Activated CD4-positive, alpha-beta T cell treated with anti-CD3 and anti-CD28 coated beads for 1 hour (primary cell): ENCODE data around the gene EMILIN3.

ENCODE experiments used
- DNase-seq: peaks from one replicate; pipeline ENCODE4 v3.0.0-alpha.2; 2020

The EMILIN3 gene

DNA sequence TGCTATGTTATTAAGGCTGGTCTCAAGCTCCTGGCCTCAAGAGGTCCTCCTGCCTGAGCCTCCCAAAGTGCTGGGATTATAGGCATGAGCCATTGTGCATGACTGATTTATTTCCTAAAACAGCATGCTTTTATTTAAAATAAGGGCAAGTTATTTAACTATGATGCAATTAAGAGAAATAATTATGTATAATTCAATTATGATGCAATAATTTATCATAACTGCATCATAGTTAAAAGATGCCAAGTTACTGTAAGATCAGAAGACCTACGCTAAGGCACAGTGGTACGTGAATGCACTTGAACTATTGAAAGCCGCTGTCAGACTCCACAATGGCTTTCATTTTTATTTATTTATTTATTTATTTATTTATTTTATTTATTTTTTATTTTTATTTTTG is 24.3 kb upstream of the EMILIN3 start:
- no peak for DNase-seq

DNA sequence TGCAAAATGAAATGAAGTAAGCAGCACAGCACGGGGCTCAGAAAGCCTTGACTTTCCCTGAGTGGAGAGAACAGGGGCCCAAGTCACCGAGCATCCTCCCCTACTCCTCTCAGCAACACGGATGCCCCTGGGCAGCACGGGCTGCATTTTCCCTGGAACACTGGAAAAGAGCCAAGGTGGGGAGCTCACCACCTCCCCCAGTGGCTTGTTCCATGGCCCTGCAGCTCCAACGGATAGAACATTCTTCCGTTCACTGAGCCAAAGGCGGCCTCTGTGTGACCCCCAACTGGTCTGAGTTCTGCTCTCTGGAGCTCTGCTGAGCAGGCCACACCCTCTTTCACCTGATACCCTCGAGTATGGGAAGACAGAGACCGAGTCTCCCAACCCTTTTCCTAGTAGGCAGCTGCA is 20.8 kb upstream of the EMILIN3 start:
- DNase-seq, result no peak

DNA sequence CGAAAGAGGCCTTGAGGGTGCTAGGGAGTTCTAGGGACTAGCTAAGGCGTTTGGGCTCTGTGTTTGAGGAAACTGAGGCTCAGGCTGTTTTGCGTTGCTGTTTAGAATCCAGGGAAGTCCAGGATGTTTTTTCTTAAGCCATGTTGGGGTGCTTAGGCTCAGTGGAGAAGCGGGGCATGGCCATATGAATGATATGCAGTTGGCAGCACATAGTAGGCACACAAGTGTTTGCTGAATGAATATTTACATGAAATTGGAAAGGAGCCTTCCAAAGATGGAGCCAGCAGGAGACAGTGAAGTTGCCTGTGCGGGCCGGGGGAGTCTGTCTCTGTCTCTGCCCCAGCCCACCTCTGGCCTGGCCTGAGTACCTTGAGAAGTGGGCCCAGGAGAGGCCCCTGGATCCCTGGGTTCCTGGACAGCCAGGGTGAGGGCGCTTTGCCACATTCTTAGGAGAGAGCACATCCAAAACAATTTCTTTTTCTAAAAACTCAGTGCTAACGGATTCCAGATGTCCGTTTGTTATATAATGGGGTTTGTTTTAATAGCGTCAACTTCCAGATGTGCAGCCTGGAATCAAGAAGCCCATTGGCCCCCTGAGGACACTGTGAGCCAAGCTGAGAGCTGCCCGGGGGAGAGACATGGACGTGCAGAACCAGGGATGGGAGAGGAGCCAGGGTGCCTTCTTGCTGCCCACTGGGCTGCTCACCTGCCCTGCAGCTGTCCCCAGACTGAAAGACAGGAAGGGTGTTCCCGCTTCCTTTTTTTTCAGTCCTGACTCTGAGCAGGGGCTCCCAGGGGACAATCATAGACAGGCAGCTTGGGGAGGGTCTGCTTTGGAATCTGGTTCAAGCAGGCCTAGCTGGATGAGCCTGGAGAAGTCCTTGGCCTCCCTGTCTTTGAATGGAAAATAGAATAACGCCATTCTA is 20.1 kb upstream of the EMILIN3 start:
- DNase-seq, result no peak

DNA sequence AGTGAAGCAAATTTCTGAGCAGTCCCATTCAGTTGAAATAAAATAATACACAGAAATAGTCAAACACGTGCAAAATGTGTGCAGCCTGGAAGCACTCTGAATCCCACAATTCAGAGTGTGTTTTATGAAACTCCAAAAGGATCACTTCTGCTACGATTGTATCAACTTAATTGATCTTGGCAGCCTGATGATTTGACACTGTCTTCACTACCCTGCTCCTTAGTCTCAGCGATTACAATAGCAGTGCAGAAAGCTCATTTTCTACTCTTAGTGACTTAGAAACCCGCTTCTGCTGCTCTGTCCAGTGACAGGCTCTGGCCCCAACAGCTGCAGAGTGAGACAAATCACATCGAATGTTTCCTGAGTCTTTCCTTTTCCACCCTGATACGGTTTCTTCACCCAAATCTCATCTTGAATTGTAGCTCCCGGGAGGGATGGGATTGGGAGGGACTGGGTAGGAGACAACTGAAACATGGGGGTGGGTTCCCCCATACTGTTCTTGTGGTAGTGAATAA is 16.2 kb upstream of the EMILIN3 start:
- no peak for DNase-seq

DNA sequence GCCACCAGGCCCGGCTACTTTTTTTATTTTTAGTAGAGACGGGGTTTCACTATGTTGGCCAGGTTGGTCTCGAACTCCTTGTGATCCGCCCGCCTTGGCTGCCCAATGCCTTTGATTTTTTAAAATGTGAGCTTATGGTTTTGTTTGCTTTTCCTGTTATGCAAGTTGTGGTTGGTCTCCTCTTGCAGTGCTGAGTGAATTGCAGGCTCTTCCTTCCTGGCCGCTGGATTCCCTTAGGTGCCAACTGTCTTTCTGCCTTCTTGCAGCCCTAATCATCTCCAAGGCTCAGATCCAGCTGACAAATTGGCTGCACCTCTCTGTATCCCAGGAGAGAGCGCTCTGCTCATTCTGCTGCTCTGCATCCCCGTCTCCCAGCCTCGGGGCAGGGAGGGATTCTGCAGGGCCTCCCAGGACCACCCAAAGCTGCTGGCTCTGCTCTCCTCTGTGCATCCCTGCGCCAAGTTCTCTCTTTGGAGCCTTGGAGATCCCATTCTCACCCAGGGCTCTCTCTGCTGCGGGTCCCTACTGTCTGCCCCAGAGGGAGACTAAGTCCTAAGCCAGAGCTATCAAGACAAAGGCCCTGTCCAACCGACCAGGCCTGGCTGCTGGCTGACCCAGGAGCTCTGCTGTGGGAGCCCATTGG is 14.1 kb upstream of the EMILIN3 start:
- DNase-seq, result no peak

DNA sequence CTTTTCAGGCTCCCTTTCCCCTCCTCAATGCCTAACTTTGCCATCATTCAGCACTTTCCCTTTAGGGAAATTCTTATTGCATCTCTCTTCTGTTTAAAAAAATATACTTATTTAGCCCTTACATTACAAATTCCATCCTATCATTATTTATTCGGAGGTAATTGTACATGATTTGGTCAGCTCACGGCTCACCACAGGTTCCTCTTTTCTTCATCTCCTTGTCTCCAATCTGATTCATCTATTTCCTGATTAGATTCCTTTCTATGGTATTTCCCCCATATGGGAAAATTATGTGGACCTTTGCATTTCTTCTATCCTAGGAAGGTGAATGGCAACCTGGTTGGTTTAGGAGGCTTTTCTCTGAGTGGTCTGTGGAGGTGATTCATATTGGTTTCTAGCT is 12.9 kb upstream of the EMILIN3 start:
- DNase-seq, result no peak

DNA sequence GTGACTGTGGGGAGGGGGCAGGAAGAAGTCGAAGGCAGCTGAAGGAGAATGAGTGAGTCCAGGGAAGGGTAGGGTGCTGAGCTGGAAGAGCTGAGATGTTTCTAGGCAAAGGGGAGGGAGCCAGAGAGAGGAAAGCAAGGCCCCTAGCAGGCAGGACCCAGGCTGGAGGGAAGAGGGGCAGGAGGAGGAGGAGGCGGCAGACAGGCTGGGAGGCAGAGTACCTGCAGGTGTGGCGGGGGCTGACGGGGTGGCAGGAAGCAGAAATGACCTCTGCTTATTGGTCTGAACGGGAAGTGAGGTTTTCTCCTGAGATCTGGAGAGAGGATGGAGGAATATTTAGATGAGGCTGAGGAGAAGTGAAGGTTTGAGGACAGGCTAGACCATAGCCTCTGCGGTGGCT is 10.7 kb upstream of the EMILIN3 start:
- DNase-seq, result no peak

DNA sequence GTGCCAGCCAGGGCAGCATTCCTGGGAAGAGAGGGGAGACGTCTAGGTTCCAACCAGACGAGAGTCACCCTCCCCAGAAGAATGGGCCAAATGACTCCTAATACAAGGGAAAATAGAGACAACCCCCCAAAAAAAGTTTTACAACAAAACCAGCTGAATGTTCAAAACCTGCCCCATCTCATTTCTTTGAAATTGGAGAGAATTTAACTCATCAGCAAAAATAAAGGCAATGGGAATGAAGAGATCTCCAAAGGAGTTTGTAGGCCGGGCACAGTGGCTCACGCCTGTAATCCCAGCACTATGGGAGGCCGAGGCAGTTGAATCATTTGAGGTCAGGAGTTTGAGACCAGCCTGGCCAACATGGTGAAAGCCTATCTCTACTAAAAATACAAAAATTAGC is 9.7 kb upstream of the EMILIN3 start:
- no peak for DNase-seq

DNA sequence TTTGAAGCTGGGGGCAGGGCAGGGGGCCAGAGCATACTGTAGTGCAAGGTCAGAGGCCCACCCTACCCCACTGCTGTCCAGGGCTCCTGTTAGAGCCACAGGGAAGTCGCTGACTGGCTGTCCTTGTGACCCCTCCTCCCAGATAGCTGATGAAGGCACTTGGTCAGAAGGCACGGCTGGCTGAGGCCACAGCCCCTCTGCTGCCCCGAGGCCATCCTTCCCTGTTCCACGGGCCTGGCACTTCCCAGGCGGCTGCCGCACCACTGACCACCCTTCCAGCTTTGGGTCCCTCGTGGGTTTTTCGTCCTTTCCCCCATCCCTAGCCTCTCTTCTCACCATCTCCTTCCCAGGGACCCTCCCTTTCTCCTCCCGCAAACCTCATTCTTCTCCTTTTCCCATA is 9.2 kb upstream of the EMILIN3 start:
- DNase-seq, result no peak

DNA sequence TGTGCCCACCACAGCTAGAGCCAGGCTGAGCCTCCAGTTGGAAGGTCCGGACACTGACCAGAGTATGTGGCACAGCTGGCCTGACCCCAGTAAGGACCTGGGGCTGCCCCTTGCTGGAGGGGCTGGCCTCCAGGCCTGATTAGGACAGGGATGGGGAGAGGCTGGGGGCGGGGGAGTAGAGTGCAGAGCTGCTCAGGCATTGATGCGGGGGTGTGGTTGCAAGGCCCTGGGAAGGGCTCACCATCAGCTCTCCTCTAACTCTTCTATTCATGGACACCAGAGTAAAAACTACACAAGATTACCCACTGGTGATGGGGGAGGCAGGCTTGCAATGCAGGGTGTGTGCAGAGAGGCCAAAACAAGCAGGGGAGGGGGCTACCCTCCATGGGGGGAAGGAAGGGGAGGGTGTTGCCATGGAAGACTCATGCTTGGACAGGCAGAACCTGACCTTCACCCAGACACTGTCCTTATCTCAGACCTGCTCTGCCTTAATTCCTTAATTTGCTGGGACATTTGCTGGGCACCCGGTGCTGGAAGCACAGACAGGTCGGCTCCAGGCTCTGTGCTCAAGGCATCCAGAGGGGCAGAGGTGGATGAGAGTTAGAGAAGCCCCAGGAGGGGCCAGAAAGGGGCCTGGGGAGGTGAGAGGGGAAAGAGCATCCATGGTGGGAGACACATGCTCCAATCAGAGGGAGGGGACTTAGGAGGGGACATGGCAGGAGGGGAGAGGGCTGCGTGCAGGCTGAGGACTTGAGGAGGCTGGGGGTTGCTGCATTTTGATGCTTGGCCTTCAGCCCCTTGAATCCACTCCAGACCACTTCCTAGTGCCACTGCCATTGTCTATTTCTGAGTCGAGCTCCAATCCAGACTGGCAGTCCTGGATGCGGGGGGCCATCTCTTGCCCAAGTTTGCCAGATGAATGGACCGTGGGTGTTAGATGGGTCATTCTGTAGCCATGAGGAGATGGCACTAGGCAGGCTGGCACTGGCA is 7.6 kb upstream of the EMILIN3 start:
- no peak for DNase-seq

DNA sequence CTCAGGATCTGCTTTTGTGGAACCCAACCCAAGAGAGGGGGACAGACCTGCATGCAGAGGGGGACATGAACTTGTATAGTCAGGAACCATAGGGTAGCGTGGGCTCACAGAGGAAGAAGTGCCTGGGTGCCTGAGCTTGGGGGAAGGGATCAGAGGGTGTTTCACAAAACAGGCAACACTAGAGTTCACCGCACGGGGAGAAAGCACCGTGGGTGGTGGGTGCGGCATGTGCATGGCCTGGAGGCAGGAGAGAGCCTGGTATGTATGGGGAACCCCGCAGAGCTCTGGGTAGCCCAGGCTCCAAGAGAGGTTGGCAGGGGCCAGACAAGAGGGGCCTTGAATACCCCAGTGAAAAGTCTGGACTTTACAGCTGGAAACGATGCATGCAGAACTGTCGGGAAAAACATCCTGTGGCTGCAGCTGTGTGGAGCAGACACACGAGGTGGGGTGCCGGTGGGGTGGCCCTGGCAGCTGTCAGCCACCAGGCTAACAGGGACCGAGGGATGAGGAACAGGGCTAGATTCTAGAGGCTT is 6.7 kb upstream of the EMILIN3 start:
- no peak for DNase-seq

DNA sequence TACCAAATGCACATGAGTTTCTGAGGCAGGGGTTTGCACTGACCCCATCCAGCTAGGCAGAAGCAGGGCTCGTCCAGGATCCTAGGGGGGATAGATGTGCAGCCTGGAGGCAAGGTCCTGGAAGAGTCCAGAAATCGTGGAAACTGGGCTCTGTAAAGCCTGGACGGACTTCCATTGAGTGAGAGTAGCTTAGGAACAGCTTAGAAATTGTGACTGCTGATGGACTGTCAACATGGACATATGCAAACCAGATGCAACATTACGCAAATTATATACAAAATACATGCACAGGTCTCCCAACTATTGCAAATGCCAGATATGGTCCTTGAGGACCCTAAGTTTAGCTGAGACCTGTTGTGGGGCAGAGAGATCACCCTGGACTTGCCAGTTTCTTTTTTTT is 4.8 kb upstream of the EMILIN3 start:
- DNase-seq, result no peak

DNA sequence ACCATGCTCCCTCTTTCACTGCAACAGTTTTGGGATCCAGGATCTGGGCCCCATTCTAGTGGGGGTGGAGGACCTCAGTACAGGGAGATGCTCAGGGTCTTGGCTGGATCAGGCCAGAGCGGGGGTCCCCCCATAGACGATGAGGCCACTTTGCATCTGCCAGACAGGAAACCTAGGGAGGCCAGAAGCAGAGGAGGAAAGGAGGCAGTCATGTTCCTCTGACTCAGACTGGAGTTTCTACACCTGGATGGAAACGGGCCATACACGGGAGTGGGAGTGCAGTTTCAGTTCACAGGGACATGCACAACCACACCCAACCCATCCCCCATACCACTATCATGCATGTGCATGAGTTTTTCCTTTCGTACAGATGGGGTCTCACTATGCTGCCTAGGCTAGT is 3.6 kb upstream of the EMILIN3 start:
- DNase-seq, result no peak

DNA sequence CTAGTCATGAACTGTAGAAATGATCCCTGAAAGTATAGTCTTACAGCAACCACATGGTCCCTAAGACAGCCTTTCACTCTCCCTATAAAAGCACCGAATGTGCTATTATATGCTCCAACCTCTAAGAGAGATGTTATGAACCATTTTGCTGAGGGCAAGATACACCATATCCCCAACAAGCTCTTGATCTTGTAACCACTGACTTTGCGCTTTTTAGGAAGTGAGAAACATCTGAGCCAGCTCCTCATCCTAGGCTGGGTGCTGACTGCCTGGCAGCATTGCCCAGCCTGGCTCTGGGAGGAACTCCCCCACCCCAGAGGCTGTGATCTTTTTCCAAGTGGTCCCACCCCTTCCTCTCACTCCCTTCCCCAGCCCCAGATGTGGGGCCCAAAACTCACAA is 3.1 kb upstream of the EMILIN3 start:
- no peak for DNase-seq

DNA sequence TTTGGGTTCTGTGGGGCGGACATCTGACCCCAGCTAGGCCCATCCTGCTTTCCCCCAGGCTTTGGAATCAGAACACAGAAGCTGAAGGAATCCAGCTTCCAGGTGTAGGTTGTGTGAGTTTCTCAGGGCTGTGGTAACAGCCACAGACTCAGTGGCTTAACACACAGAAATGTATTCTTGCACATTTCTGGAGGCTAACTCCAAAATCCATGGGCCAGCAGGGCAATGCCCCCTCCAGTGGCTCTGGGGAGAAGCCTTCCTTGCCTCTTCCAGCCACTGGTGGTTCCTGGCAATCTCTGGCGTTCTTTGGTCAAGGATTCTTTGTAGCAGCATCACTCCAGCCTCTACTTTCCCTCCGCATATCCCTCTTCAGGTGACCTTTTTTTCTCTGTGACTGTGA is 1.3 kb upstream of the EMILIN3 start:
- no peak for DNase-seq

DNA sequence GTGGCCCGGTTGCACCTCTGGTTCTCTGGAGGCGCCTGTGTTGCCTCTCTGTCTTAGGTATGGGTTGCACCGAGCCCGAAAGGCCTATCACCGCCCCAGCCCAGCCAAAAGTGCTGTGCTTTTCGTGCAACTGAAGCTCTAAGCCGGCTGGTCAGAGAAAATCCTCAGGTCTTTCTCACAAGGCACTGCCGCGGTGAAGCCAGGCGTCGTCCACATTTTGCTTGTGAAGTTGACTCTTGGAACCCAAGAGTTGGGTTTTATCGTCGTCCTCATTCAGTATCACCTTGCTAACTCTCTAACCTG is 726 bp upstream of the EMILIN3 start:
- no peak for DNase-seq

DNA sequence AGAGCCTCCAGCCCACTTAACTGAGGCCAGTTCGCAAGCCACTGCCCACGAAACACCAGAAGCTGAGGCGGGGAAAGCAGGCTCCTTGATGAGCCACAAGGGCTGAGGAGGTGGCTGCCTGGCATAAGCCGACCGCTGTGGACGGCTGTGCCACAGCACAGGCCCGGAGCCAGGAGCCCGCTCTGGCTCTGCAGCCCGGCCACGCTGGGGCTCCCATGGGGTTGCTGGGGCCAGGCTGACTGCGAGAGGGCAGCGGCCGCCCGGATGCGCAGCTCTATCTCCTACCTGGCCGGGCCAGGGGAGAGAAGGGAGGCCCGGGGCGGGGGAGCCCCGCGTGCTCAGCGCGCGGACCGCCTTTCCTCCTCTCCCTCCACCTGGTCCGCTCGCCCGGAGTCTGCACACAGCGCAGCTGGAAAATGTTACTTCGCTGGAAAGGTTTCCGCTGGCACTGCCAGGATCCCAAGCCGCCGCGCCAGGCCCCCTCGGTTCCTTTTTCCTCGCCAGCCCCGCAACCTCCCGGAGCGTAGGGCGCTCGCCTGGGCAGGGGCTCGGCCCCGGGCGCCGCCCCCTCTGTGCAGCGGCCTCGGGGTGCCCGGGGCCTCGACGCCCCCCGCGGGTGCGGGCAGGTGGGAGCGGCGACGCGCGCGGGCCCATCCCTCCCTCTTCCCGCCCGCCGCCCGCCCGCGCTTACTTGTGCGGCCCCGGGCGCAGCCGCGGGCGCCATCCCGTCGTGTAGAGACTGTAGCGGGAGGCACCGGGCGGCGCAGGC is 657 bp downstream of the EMILIN3 start:
- no peak for DNase-seq

DNA sequence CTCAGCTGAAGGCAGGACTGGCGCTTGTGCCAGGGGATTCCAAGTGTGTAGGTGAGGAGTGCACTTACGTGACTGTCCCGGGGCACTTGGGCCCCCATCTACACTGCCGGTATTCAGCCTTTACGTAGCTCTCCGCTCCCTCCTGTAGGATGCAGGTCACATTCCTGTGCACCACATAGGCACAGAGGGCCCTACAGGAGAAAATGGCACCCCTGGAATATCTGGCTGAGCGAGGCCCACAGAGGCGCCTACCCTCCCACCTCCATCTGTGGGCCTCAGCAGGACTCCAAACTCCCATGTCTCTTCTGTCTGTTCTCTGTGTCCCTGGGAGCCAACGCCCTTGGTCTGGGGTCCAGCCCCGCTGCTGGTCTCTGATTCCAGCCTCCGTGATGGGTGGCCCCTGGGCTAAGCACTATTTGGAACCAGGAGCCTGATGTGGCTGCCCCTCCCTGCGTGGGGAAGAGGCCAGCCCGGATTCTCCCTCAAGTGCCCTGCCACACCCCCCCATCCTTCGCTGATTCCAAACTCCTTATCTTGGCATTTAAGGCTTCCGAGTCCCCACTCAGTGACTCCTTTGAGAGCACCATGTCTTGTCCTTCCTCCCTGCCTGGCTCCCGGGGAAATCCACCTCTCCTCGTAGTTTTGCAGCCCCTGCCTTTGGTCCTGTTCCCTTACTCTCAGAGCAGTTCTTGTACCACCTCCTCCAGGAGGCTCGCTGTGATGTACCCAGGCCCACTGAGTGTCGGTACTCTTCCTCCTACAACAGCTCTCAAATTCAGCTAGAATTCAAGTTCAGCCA is 1.5 kb downstream of the EMILIN3 start:
- DNase-seq, result no peak

DNA sequence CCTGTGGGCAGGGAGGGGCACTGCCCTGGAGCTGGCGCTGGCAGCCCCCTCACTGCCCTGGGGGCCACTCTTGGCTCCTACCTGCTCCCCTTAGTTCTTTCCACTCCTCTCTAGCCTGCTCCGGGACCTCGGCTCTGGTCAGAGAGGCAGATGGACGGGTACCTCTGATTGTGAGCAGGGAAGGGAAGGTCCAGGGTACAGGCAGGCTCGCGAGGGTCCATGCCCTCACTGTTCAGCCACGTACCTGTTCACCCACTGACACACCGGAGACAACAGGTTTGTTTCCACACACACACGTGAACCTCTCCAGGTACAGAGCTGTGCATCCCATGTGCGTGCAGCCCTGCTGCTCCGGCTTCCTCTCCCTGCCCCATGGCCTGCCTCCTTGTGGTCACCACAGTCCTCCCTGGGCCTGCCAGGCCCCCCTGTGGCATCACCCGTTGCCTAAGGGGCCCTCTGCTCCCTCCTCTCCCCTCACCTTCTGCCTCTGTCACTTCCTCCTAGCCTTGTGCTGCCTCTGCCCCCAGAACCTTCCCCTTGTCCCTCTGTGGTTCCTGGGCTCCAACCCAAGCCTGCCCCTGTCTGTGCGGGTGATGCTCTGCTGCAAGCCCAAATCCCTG is 2.3 kb downstream of the EMILIN3 start:
- DNase-seq, result no peak

DNA sequence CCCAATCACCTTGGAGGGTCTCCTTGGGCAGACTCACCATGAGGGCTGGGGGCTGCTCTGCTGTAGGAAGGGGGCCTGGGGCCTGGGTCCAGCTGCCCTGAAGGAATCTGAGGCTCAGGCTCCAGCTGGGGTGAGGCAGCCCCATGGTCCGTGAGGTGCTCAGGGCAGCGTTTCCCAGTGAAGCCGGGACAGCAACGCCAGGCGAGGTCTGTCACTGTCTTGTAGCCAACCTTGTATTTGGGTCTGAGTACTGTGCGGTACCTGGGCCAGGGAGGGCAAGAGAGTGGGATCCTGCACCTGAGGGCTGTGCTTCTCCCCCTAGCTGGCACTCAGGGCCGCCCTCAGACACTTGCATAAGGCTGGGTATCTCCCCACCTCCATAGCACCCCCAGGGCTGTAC is 3.0 kb downstream of the EMILIN3 start:
- no peak for DNase-seq

DNA sequence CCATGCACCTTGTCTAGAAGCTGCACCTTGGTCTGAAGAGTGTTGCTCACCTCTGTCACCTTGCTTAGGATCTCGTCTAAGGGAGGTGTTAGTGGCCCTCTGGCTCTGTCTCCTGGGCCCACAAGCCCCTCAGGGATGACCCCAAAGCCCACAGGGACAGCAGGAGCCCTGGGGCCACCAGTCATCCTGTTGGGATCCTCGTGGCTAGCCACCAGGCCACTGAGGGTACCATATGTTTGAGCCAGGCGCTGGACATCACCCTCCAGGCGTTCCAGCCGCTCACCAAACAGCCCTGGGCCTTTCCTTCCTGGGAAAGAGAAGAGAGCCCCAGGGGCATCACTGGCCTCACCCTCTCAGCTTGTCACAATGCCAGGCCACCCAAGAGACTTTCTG is 3.9 kb downstream of the EMILIN3 start:
- no peak for DNase-seq
